Measurements from ENCODE around the gene TIMD4.
"Not testable (repeated sequence)": the region's sequence is repeated elsewhere in the genome, so short reads cannot be mapped to it uniquely, and the experiment has no call there.

Gene TIMD4

DNA sequence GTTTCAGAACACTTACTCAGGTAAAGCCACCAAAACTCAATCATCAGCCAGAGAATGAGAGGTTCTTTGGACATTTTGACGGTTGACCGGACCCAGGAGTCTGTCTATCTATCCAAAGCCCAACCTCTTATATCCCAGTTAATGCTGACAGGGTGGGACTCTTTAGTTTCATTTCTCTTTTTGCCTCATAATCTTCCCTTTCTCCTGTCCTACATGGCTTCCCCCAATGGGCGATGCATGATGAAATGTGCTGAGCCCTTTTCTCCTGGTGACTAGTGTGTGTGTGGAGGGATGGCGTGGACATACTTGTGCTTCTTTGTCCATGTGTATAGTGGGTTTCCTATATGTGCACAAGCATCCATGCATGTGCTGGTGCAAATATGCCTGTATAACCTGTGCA, at the start of gene TIMD4:
TIMD4 (minus strand) TSS at position 102 of the 400 bp plus-strand sequence; CDS start at position 74, 28 bp downstream.
- DNase-seq: no peak

DNA sequence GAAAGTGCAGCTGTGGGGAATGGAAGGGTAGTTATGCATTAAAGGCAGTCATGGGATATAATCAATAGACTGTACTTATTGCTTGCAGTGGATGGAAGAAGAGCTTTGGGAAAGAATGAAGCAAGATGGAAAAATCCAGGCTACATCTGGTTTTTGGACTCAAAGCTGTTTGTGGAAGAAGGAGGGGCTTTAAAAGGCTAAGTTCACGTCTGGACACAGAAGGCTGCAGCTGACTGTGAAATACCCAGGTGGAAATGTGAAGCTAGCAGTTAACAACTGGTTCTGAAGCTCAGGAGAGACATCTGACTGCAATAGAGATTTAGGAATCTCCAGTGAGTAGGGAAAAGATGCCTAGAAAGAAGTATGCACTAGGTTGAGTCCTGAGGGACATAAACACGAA, 43.2 kb upstream of the TIMD4 start:
- DNase-seq: no peak

DNA sequence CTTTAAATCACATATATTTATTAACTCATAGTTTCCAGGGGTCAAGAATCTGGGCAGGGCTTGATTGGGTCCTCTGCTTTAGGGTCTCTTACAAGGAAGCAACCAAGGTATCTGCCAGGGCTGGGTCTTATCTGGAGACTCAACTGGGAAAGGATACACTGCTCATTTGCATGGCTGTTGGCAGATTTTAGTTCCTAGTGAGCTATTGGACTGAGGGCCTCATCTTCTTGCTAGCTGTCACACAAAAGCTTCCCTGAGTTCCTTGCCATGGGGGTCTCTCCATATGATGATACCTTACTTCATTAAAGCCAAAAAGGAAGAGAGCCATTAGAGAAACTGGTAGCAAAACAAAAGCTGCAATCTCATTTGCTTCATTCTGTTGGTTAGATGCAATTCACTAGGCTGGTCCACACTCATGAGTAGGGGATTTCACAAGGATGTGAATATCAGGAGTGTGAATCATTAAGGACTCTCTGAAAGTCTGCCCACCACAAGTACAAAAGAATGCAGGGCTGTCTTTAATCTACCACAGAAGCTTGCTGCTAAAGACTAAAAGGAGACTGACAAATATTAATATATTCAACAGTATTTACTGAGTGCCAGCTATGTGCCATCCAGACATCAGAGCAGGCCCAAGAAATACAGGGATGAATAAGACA, 42.0 kb upstream of the TIMD4 start:
- DNase-seq: no peak

DNA sequence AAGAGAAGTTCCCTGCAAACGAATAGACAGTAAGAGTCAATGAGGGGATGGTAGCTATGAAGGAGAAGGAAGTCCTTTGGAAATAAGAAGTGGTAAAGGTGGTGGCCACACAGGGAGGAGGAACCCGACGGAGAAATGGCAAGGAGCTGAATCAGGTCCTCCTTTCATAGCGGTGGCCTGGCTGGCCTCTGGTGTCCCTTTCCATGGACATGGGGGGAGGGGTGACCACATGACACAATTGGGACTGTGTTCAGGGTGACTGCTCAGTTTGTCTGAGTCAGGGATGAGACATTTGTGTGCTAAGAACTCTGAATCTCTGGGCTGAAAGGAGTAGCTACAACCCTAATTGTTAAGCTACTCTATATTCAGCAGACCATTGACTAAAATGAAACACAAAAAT, 28.7 kb upstream of the TIMD4 start:
- no peak for DNase-seq

- DNase-seq: no peak
These were observed 21.0 kb upstream of the TIMD4 start for GRCh38 chr5:156984064-156984463.

DNA sequence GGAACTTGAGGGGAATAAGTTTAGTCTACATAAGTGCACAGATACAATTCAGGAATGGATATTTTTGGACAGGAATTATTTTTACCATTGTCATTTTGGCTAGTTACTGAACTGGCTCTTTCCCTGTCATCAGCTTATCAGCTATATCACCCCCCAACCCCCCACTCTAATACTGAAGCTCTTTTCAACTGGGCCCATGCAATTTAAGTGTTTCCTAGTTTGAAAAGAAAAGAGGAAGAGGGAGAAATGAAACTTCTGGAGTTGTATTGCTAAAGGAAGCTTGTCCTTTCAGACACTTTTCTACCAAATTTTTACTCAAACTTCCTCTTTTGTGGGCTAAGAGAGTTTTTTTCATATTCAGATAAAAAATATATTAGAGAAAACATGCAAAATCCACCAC, 18.5 kb upstream of the TIMD4 start:
- no peak for DNase-seq

DNA sequence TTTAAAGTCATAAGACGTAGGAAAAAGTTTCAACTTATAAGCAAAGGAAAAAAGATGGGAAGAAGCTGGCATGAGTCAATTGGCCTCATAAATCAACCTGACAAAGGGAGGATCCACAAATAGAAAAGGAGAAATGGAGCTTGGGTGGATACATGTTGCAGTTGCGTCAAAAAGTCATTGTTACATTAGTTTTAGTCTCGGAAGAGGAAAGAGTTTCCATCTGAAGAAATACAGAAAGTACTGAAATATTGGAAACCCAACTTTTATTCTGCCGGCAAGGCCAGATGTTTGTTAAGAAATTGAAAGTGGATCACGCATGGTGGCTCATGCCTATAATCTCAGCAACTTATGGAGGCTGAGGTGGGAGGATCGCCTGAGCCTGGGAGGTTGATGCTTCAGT, 11.3 kb upstream of the TIMD4 start:
- DNase-seq: no peak

DNA sequence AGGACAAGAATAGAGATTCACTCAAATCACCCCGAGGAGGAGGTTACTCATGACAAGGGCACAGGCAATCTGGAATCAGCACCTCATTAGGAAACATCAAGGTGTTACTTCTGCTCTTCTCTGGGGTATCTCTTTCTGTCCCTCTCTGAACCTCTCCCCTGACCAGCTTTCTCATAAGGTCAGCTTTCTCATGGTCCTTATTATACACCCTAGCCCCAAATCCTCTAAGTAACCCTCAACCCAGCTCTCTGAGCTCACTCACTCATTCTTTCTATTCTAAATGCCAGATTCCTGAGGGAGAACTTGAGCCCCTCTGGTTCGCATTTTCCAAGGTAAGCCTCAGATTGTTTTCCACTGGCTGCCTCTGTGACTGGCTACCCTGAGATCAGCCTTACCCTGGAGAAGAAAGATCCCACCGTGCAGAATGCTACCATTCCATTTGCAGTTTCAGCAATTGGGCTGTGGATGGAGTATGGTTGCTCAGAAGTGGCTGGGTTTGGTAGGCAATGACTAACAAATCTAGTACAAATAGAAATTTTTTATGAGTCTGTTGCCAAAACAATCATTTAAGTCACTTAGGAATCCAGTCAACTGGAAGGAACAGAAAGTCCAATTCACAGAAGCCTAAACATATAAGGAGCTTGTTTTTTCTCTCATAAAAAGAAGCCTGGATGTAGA, 9.0 kb upstream of the TIMD4 start:
- no peak for DNase-seq

DNA sequence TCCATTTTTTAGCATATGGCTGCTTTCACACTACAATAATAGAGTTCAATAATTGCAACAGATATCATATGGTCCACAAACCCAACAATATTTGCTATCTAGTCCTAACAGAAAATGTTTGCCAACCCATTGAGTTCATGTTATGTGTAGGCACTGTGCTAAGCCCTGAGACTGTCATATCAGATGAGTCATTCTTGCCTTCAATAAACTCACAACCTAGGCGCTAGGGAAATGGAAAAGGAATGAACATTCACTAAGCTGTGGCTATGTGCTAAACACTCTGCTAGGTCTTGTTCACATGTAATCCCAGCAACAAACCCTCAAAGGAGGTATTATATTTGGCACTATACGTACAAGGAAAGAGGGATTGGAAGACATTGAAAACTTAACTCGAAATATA, 8.4 kb upstream of the TIMD4 start:
- no peak for DNase-seq

DNA sequence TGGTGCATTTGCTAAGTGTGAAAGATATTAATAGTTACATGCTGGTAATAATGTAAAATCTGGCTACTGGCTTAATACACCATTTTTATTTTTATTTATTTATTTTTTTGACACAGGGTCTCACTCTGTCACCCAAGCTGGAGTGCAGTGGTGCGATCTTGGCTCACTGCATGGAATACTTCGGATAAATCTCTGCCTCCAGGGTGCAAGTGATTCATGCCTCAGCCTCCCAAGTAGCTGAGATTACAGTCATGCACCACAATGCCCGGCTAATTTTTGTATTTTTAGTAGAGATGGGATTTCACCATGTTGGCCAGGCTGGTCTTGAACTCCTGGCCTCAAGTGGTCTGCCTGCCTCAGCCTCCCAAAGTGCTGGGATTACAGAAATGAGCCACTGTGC, 4.4 kb upstream of the TIMD4 start:
- not testable (repeated sequence) for DNase-seq

GRCh38 chr5:156956321-156956720, 6.7 kb downstream of the TIMD4 start:
- DNase-seq: no peak

GRCh38 chr5:156951359-156951758, 11.7 kb downstream of the TIMD4 start:
- DNase-seq: no peak

DNA sequence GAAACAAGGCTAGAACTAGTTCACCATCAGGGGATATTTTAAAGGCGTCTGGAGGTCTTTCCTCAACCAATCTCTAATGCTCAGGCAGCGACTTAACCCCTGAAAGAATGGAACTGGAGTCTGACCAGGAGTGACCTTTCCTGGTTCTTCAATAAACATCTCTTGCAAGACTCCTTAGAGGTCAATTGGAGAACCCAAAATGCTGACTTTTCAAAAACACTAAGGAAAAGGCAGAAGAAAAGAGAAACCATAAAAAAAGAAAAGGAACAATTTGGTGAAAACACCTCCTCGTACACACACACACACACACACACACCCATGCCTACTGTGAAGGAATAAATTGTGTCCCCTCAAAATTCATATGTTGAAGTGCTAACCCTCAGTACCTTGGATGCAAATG, 12.3 kb downstream of the TIMD4 start:
- no peak for DNase-seq

DNA sequence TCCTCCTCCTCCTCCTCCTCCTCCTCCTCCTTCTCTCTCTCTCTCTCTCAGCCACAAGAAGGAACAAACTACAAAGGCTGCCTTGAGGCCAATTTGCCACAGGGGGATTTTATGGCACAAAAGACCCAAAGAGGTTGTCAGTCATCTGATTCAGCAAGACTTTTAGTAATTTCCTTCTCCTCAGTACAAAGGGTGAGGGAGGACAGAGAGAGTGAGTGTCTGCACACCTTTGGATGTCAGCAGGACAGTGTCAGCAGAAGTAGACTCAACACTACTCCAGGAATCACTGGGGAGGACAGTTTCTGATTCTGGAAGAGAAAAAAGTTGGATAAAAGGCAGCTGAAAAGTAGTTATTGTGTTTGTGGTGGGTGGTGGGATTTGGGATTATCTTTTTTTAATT, 13.6 kb downstream of the TIMD4 start:
- DNase-seq: no peak

GRCh38 chr5:156947925-156948324, 15.1 kb downstream of the TIMD4 start:
- no peak for DNase-seq

DNA sequence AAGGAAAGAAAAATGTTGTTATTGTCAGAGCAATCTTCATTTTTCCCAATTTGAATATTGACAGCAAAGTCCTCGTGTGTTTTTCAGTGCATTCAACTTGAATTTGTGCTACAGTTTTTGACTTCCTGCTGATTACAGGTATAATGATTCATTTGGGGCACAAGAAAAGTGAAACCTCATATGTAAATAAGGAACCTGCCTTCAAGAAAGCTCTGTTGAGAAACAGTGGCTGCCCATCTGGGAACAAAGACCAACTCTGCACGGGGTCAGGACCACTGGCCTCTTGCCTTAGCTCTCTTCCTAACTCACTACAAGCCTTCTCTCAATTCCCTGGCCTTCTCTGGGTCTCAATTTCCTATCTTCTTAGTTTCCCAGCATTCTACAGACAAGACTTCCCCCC, 21.0 kb downstream of the TIMD4 start:
- DNase-seq: no peak

GRCh38 chr5:156940462-156940861, 22.6 kb downstream of the TIMD4 start:
- DNase-seq: not testable (repeated sequence)

DNA sequence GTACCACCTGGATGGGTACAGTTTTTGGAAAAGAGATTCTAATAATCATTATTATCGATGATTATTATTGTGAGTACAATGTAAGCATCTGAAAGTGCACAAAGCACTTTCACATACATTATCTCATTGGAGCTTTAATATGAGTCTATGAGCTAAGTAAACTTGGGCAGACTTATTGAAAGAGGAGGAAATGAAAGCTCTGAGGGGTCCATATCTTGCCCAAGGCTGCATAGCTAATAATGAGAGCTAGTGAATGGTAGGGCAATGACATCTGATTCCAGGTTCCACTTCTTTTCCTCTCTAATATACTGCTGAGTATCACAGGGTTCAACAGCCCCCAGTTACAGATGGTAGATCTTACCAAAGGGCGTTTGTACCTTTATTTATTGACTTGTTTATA, 26.1 kb downstream of the TIMD4 start:
- no peak for DNase-seq

- no peak for DNase-seq
These were observed 28.4 kb downstream of the TIMD4 start for GRCh38 chr5:156934450-156935211.

DNA sequence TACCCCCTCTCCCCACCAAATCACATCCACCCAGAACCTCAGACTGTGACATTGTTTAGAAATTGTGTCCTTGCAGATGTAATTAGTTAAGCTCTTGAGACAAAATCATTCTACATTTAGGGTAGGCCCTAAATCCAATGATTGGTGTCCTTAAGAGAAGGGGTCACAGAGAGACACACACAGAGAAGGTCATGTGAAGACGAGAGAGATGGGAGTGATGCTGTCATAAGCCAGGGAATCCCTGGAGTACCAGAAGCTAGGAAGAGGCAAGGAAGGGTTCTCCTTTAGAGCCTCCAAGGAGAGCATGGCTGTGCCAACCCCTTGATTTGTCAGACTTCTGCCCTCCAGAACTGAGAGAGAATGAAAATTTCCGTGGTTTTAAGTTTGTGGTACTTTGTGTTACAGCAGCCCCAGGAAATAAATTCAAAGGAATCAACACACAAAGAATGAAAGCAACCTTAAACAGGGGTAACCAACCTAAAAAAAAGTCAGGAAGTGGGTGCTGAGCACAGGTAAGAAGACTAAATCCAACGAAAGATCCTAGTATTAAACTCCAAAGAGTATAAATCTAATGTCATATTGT, 33.6 kb downstream of the TIMD4 start:
- no peak for DNase-seq

DNA sequence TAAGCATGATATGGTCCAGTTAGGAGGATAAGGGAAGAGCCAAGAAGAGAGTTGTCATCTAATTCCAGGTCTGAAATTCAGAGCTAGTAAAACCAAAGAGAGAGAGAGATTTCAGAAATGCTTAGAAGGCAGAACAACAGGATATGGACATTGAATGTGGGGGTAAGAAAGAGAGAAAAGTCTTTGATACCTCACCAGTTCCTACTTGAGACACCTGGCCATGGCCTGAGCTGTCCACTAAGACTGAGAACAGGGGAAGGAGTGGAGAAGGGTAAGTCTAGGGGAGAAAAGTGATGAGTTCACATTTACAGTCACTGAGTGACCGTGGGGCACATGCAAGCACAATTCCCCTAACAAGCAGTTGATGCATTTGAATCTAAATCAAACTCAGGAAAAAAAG, 35.5 kb downstream of the TIMD4 start:
- no peak for DNase-seq

GRCh38 chr5:156925767-156926166, 37.3 kb downstream of the TIMD4 start:
- not testable (repeated sequence) for DNase-seq

DNA sequence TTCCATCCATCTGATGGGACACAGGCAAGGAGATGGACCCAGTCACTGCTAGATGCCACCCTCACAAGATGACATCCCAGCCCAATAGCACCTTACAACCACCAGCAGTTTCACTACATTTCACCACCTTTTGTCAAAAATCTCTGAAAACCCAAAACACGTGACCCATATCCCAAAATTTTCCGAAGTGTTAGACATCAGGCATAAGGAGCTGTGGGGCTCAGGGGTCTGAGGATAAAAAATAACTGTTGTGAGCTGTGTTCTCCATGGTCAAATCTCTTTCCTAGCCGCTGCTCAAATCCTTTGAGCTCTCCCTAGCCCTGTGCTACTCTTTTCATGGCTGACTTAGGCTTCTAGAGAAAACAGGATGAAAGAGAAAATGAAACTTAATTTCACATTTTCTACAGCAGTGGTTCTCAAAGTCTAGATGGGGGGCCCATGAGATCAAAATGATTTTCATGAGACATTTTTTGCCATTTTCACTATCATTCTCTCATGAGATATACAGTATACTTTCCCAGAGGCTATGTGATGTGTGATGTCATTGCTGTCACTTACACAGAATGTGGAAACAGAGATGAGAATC, 40.7 kb downstream of the TIMD4 start:
- DNase-seq: no peak
